ENCODE measurements around the gene ELMOD3. TPM values are rescaled to one million over a fixed set of nuclear protein-coding genes. Genes with fewer than 3 reads are reported as not detected.

Gene ELMOD3
- polyA plus RNA-seq, 1 of the 3 experiments (the other 2 are of a cell fraction), result 15.4 TPM

- DNase-seq, result no peak
- peak overlapping the region; percentile 82 for H3K4me2 ChIP-seq
- H3K79me2 ChIP-seq (ENCODE audit: insufficient read depth), result peaks cover 63% of the 10 kb centered on the region
- no peaks in the 10 kb centered on the region for H3K9me3 ChIP-seq
- peaks cover 5 to 10% of the 10 kb centered on the region in 2 experiments; a peak in 2 of 4 replicates for H3K4me1 ChIP-seq (ENCODE audit: control insufficient read depth in 1 of 2, insufficient read depth in 2 of 2, low read depth in 1 of 2, low read length in 1 of 2)
- H3K9ac ChIP-seq, result peak overlapping the region; percentile 89; the same call in 1 of the 2 replicates
- no peaks in the 10 kb centered on the region for H3F3A ChIP-seq (replicated peaks; ENCODE audit: insufficient read depth)
- H3K27ac ChIP-seq (ENCODE audit: low read depth in 2 of 2, low read length in 1 of 2), result no peak overlapping the region
- WGBS (ENCODE audit: low lambda C conversion rate), result 70% methylated on average over 3 of the region's 3 CpGs
- H4K20me1 ChIP-seq (ENCODE audit: insufficient read depth), result no peaks in the 10 kb centered on the region
- H3K9me2 ChIP-seq, result no peaks in the 10 kb centered on the region
- H2AFZ ChIP-seq (ENCODE audit: low read depth), result peak overlapping the region; percentile 80
- ChIA-PET CTCF (interaction anchor here (1.4 kb wide), 1 partner anchor 19 kb away, joined by 4 read pairs; no protein-coding TSS in a partner anchor), POLR2A (interaction anchor here (1.5 kb wide), 1 partner anchor 183 kb away, joined by 7 read pairs; the partner anchor contains the start of gene MAT2A)
- H3K4me3 ChIP-seq (ENCODE audit: low read depth in 2 of 2, low read length in 1 of 2), result peak overlapping the region; percentile 75 to 89
- H3K36me3 ChIP-seq (replicated peaks in 1 of 2; ENCODE audit: control insufficient read depth in 1 of 2, insufficient read depth in 2 of 2, low read length in 1 of 2), result peaks cover 17 to 22% of the 10 kb centered on the region in 2 experiments
- TF ChIP-seq JUND (IDR thresholded peaks at IDR 0.05) (no peak), REST (IDR thresholded peaks at IDR 0.05; ENCODE audit: low read depth, low read length) (no peak), USF2 (IDR thresholded peaks at IDR 0.05; ENCODE audit: borderline replicate concordance, low read depth, low read length) (no peak), MXI1 (IDR thresholded peaks at IDR 0.05; ENCODE audit: low read depth, low read length) (no peak), PBX3 (IDR thresholded peaks at IDR 0.05) (no peak), RAD21 (IDR thresholded peaks at IDR 0.05; ENCODE audit: low read length) (no peak), TEAD4 (IDR thresholded peaks at IDR 0.05; ENCODE audit: borderline replicate concordance, insufficient read depth) (no peak), EP300 (IDR thresholded peaks at IDR 0.05; ENCODE audit: borderline replicate concordance in 1 of 2, low read depth in 1 of 2, low read length in 1 of 2) (no peak), TAF1 (IDR thresholded peaks at IDR 0.05; ENCODE audit: borderline replicate concordance, low read depth, low read length) (no peak), USF1 (IDR thresholded peaks at IDR 0.05; ENCODE audit: borderline replicate concordance, low read depth) (no peak), SMC3 (IDR thresholded peaks at IDR 0.05; ENCODE audit: low read depth, low read length) (no peak), YY1 (IDR thresholded peaks at IDR 0.05; ENCODE audit: low read depth) (no peak), POLR2AphosphoS5 (IDR thresholded peaks at IDR 0.05; ENCODE audit: low read depth, low read length) (no peak)
- no peaks in the 10 kb centered on the region for H3K27me3 ChIP-seq (ENCODE audit: insufficient read depth)
These were observed 952 bp downstream of the ELMOD3 start for GRCh38 chr2:85355521-85355920.
